A549 (cell line): ENCODE results near the gene SEL1L3.

Experiments used
- MAFK ChIP-seq: fragments of 450-650 bp; IDR thresholded peaks from 2 replicates; pipeline ENCODE4 v1.6.1; 2014; ENCODE audit not compliant: partially characterized antibody
- MYC ChIP-seq: IDR thresholded peaks from 2 replicates; pipeline ENCODE4 v1.6.1; 2012; ENCODE audit warnings: mild to moderate bottlenecking, inconsistent platforms, low read length, improper control_type of control experiment, borderline replicate concordance
- POLR2A ChIP-seq: IDR thresholded peaks from 2 replicates; pipeline ENCODE4 v1.6.1; 2012; ENCODE audit warnings: mild to moderate bottlenecking, low read length
- POLR2AphosphoS2 ChIP-seq: conservative IDR thresholded peaks from 2 replicates; pipeline ENCODE4 v1.6.1; 2012; ENCODE audit warnings: low read length, improper control_type of control experiment, inconsistent platforms
- RAD21 ChIP-seq, 2 experiments: fragments of >200 bp in 1 of 2; sonication (Bioruptor Twin) in 1 of 2; formaldehyde crosslinking in 1 of 2; IDR thresholded peaks in 1 of 2; conservative IDR thresholded peaks in 1 of 2; 2 replicates in 1 of 2; 3 replicates in 1 of 2; pipeline ENCODE4 v1.6.1; 2012 to 2018; ENCODE audit warnings: inconsistent platforms in 1 of 2
- SMC3 ChIP-seq: fragments of >200 bp; sonication (Bioruptor Twin); formaldehyde crosslinking; IDR thresholded peaks from 3 replicates; pipeline ENCODE4 v1.6.1; 2018; ENCODE audit warnings: inconsistent platforms
- ZFP36 ChIP-seq: fragments of 450-650 bp; IDR thresholded peaks from 2 replicates; pipeline ENCODE4 v1.6.1; 2014; ENCODE audit warnings: borderline replicate concordance; ENCODE audit not compliant: partially characterized antibody
- ZNF302 ChIP-seq: fragments of 250-450 bp; sonication (Bioruptor Pico); IDR thresholded peaks from 2 replicates; pipeline ENCODE4 v1.9.0; 2021; ENCODE audit warnings: inconsistent platforms, mild to moderate bottlenecking, moderate library complexity
- TF ChIP-seq, protein P1 (sequence below): fragments of >200 bp; sonication (Bioruptor Twin); formaldehyde crosslinking; IDR thresholded peaks from 3 replicates; pipeline ENCODE4 v1.5.1; 2016

DNA sequence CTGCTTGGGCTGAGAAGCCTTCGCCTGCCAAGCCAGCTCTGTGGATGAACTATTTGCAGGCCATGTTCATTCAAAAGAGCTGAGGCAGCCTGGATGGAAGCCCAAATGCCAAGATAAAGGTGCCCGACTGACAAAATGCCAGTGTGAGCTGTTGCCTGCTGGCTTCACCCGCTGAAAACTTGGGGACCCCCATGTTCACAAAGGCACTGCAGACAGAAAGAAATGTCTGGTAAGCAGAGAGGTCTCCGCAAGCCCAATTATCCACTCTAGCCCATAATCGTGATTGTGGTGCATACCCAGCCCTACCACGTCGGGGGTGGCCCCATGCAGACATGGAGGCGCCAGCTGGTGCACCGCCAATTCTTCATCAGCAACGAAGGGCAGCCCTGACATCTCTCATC, 38.2 kb upstream of the SEL1L3 start:
- TF ChIP-seq SMC3: no peak
- no peak for TF ChIP-seq POLR2AphosphoS2
- TF ChIP-seq ZNF302 (CRISPR knock-in tag): no peak
- no peak for TF ChIP-seq ZFP36
- TF ChIP-seq RAD21 (conservative IDR thresholded peaks at IDR 0.05 in 1 of 2, IDR thresholded peaks at IDR 0.05 in 1 of 2): no peak
- TF ChIP-seq POLR2A: no peak
- TF ChIP-seq MYC: no peak
- TF ChIP-seq, protein P1, sequence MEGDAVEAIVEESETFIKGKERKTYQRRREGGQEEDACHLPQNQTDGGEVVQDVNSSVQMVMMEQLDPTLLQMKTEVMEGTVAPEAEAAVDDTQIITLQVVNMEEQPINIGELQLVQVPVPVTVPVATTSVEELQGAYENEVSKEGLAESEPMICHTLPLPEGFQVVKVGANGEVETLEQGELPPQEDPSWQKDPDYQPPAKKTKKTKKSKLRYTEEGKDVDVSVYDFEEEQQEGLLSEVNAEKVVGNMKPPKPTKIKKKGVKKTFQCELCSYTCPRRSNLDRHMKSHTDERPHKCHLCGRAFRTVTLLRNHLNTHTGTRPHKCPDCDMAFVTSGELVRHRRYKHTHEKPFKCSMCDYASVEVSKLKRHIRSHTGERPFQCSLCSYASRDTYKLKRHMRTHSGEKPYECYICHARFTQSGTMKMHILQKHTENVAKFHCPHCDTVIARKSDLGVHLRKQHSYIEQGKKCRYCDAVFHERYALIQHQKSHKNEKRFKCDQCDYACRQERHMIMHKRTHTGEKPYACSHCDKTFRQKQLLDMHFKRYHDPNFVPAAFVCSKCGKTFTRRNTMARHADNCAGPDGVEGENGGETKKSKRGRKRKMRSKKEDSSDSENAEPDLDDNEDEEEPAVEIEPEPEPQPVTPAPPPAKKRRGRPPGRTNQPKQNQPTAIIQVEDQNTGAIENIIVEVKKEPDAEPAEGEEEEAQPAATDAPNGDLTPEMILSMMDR: no peak
- no peak for TF ChIP-seq MAFK
